GM18907 (cell line): ENCODE data around the gene A2M.

Experiments used
- ATAC-seq: cut with Tn5 transposase; IDR thresholded peaks from one replicate; pipeline ENCODE4 v1.9.1; 2021; ENCODE audit warnings: mild to moderate bottlenecking, moderate library complexity; ENCODE audit not compliant: unreplicated experiment

Gene A2M

GRCh38 chr12:9099552-9100190, 16.0 kb downstream of the A2M start:
- ATAC-seq: no peak

GRCh38 chr12:9098463-9099026, 17.2 kb downstream of the A2M start:
- ATAC-seq: no peak

- ATAC-seq: no peak
Measured at GRCh38 chr12:9098115-9098452, 17.6 kb downstream of the A2M start.

GRCh38 chr12:9096563-9097176, 19.0 kb downstream of the A2M start:
- ATAC-seq: no peak

GRCh38 chr12:9095322-9095721, 20.4 kb downstream of the A2M start:
- ATAC-seq: no peak

- no peak for ATAC-seq
Measured at GRCh38 chr12:9094512-9095206, 21.1 kb downstream of the A2M start.

- no peak for ATAC-seq
Measured at GRCh38 chr12:9091891-9092598, 23.7 kb downstream of the A2M start.

GRCh38 chr12:9090220-9090619, 25.5 kb downstream of the A2M start:
- no peak for ATAC-seq

GRCh38 chr12:9087087-9087835, 28.5 kb downstream of the A2M start:
- no peak for ATAC-seq

GRCh38 chr12:9086087-9086486, 29.6 kb downstream of the A2M start:
- ATAC-seq: no peak

- no peak for ATAC-seq
Measured at GRCh38 chr12:9084417-9084816, 31.3 kb downstream of the A2M start.

GRCh38 chr12:9083793-9084192, 31.9 kb downstream of the A2M start:
- no peak for ATAC-seq

GRCh38 chr12:9081667-9082427, 33.9 kb downstream of the A2M start:
- ATAC-seq: no peak

- ATAC-seq: no peak
Measured at GRCh38 chr12:9079883-9080675, 35.6 kb downstream of the A2M start.

- ATAC-seq: no peak
Measured at GRCh38 chr12:9079082-9079481, 36.6 kb downstream of the A2M start.

- ATAC-seq: no peak
Measured at GRCh38 chr12:9077152-9078031, 38.3 kb downstream of the A2M start.

GRCh38 chr12:9076733-9077132, 39.0 kb downstream of the A2M start:
- no peak for ATAC-seq

- ATAC-seq: no peak
Measured at GRCh38 chr12:9075138-9075535, 40.6 kb downstream of the A2M start.
